HG03442 (cell line): ENCODE results near the gene PLA2G3.
"Not testable (repeated sequence)": the region's sequence is repeated elsewhere in the genome, so short reads cannot be mapped to it uniquely, and the experiment has no call there.

ENCODE experiments used
- ATAC-seq: cut with Tn5 transposase; IDR thresholded peaks from one replicate; pipeline ENCODE4 v1.9.1; 2021; ENCODE audit warnings: mild to moderate bottlenecking, moderate library complexity; ENCODE audit not compliant: unreplicated experiment

Gene PLA2G3

GRCh38 chr22:31124290-31124689 lies 16.0 kb downstream of the PLA2G3 start:
- ATAC-seq: no peak

GRCh38 chr22:31123292-31123602 lies 17.1 kb downstream of the PLA2G3 start:
- ATAC-seq: no peak

GRCh38 chr22:31122532-31123291 lies 17.6 kb downstream of the PLA2G3 start, which contains the start of gene INPP5J:
INPP5J (plus strand) TSS chr22:31122966; CDS start chr22:31123015, 49 bp downstream.
- no peak for ATAC-seq

GRCh38 chr22:31122196-31122531 lies 18.1 kb downstream of the PLA2G3 start:
- no peak for ATAC-seq

GRCh38 chr22:31121403-31121802 lies 18.9 kb downstream of the PLA2G3 start:
- no peak for ATAC-seq

- no peak for ATAC-seq
Observed at GRCh38 chr22:31120642-31121041, 19.7 kb downstream of the PLA2G3 start.

- no peak for ATAC-seq
Observed at GRCh38 chr22:31120230-31120629, 20.1 kb downstream of the PLA2G3 start.

- no peak for ATAC-seq
Observed at GRCh38 chr22:31119026-31119717, 21.1 kb downstream of the PLA2G3 start.

- no peak for ATAC-seq
Observed at GRCh38 chr22:31118046-31118820, 22.1 kb downstream of the PLA2G3 start.

GRCh38 chr22:31112547-31113091 lies 27.7 kb downstream of the PLA2G3 start:
- not testable (repeated sequence) for ATAC-seq

- no peak for ATAC-seq
Observed at GRCh38 chr22:31107894-31108218, 32.5 kb downstream of the PLA2G3 start.

GRCh38 chr22:31107178-31107893 lies 33.0 kb downstream of the PLA2G3 start, which contains the start of gene SELENOM:
SELENOM (minus strand) TSS chr22:31107568; CDS start chr22:31107505, 63 bp downstream.
- peak; percentile 88 for ATAC-seq

GRCh38 chr22:31106731-31107177 lies 33.6 kb downstream of the PLA2G3 start:
- ATAC-seq: no peak

- no peak for ATAC-seq
Observed at GRCh38 chr22:31106001-31106571, 34.2 kb downstream of the PLA2G3 start.

GRCh38 chr22:31105282-31105929 lies 34.9 kb downstream of the PLA2G3 start:
- ATAC-seq: no peak

GRCh38 chr22:31104869-31105268 lies 35.4 kb downstream of the PLA2G3 start:
- no peak for ATAC-seq

- no peak for ATAC-seq
Observed at GRCh38 chr22:31103899-31104694, 36.2 kb downstream of the PLA2G3 start.

- no peak for ATAC-seq
Observed at GRCh38 chr22:31103111-31103510, 37.2 kb downstream of the PLA2G3 start.

GRCh38 chr22:31102441-31103081 lies 37.7 kb downstream of the PLA2G3 start:
- ATAC-seq: no peak
